Measurements from ENCODE around the gene GRK5.

DNA sequence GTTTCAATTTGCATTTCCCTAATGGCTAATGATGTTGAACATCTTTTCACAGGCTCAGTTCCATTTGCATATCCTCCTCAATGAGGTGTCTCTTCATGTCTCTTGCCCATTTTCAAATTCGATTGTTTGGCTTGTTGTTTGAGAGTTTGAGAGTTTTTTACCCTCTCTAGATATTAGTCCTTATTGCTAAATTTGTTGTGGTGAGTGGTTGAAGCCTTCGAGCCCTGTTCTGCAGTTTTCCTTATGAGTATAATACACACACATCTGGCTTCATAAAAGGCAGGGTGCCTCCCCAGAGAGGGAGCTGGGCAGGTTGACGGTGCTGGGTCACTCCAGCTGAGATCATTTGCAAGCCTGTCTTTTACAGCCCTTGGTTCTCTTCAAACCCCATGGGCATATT is 270.1 kb downstream of the GRK5 start:
- TF ChIP-seq, protein P1, sequence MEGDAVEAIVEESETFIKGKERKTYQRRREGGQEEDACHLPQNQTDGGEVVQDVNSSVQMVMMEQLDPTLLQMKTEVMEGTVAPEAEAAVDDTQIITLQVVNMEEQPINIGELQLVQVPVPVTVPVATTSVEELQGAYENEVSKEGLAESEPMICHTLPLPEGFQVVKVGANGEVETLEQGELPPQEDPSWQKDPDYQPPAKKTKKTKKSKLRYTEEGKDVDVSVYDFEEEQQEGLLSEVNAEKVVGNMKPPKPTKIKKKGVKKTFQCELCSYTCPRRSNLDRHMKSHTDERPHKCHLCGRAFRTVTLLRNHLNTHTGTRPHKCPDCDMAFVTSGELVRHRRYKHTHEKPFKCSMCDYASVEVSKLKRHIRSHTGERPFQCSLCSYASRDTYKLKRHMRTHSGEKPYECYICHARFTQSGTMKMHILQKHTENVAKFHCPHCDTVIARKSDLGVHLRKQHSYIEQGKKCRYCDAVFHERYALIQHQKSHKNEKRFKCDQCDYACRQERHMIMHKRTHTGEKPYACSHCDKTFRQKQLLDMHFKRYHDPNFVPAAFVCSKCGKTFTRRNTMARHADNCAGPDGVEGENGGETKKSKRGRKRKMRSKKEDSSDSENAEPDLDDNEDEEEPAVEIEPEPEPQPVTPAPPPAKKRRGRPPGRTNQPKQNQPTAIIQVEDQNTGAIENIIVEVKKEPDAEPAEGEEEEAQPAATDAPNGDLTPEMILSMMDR (IDR thresholded peaks at IDR 0.05 in 2 of 3, conservative IDR thresholded peaks at IDR 0.05 in 1 of 3; ENCODE audit: insufficient read depth in 2 of 3, low read depth in 1 of 3, low read length in 3 of 3): no peak
- no peak for TF ChIP-seq POLR2AphosphoS5 (IDR thresholded peaks at IDR 0.05; ENCODE audit: control insufficient read depth, insufficient read depth, low read depth, low read length)
- TF ChIP-seq, protein P2, sequence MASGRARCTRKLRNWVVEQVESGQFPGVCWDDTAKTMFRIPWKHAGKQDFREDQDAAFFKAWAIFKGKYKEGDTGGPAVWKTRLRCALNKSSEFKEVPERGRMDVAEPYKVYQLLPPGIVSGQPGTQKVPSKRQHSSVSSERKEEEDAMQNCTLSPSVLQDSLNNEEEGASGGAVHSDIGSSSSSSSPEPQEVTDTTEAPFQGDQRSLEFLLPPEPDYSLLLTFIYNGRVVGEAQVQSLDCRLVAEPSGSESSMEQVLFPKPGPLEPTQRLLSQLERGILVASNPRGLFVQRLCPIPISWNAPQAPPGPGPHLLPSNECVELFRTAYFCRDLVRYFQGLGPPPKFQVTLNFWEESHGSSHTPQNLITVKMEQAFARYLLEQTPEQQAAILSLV (tag; IDR thresholded peaks at IDR 0.05): no peak
- TF ChIP-seq NR2F6 (CRISPR knock-in tag; IDR thresholded peaks at IDR 0.05): no peak
- TF ChIP-seq HDAC2 (IDR thresholded peaks at IDR 0.05): no peak
- no peak for TF ChIP-seq ESRRA (IDR thresholded peaks at IDR 0.05; ENCODE audit: borderline replicate concordance, low read depth)
- TF ChIP-seq ZNF174 (CRISPR knock-in tag; IDR thresholded peaks at IDR 0.05): no peak

All from K562 (cell line).